GM23338 (cell line): ENCODE measurements around the gene YLPM1. TPM values are rescaled to one million over a fixed set of nuclear protein-coding genes. Genes with fewer than 3 reads are reported as not detected.

ENCODE experiments used
- ATAC-seq: fragments of 200-7000 bp; cut with Tn5 transposase; 3 replicates; pipeline ENCODE4 v1.9.1; 2020
- DNase-seq: peaks from one replicate; pipeline ENCODE4 v3.0.0-alpha.2; 2015; ENCODE audit warnings: low spot score
- H2AFZ ChIP-seq: fragments of 200-600 bp; sonication (generic); 2 replicates; pipeline ENCODE4 v1.8.0; 2016; ENCODE audit warnings: antibody characterized with exemption, mild to moderate bottlenecking, moderate library complexity
- H3F3A ChIP-seq: fragments of 200-600 bp; sonication (generic); replicated peaks from 2 replicates; pipeline ENCODE4 v1.8.0; 2017; ENCODE audit warnings: antibody characterized with exemption, mixed run types, low read depth
- H3K27ac ChIP-seq: fragments of 200-600 bp; sonication (generic); 2 replicates; pipeline ENCODE4 v1.6.1; 2016; ENCODE audit warnings: low read depth
- H3K27me3 ChIP-seq: fragments of 200-600 bp; sonication (generic); 2 replicates; pipeline ENCODE4 v1.8.0; 2016; ENCODE audit warnings: mild to moderate bottlenecking, mixed run types, moderate library complexity; ENCODE audit not compliant: insufficient read depth
- H3K36me3 ChIP-seq: fragments of 200-600 bp; sonication (generic); 2 replicates; pipeline ENCODE4 v1.8.0; 2016; ENCODE audit warnings: mild to moderate bottlenecking; ENCODE audit not compliant: insufficient read depth
- H3K4me1 ChIP-seq: fragments of 200-600 bp; sonication (generic); 2 replicates; pipeline ENCODE4 v1.8.0; 2016; ENCODE audit warnings: mild to moderate bottlenecking, moderate library complexity; ENCODE audit not compliant: insufficient read depth
- H3K4me2 ChIP-seq: fragments of 200-600 bp; sonication (generic); 2 replicates; pipeline ENCODE4 v1.7.1; 2017; ENCODE audit warnings: mixed run types
- H3K4me3 ChIP-seq: fragments of 200-600 bp; sonication (generic); 2 replicates; pipeline ENCODE4 v1.6.1; 2016; ENCODE audit warnings: mixed run types
- H3K79me2 ChIP-seq: fragments of 200-600 bp; sonication (generic); replicated peaks from 2 replicates; pipeline ENCODE4 v1.8.0; 2017; ENCODE audit warnings: mild to moderate bottlenecking; ENCODE audit not compliant: insufficient read depth
- H3K9me2 ChIP-seq: fragments of 200-600 bp; sonication (generic); 2 replicates; pipeline ENCODE4 v1.8.0; 2017; ENCODE audit not compliant: insufficient read depth
- H4K20me1 ChIP-seq: fragments of 200-600 bp; sonication (generic); replicated peaks from 2 replicates; pipeline ENCODE4 v1.8.0; 2017; ENCODE audit warnings: mild to moderate bottlenecking; ENCODE audit not compliant: insufficient read depth
- H3K27ac Mint-ChIP-seq: 2 replicates; pipeline ENCODE4 v1.8.0; 2020; ENCODE audit warnings: inconsistent platforms, mild to moderate bottlenecking, moderate library complexity, mixed read lengths
- H3K27me3 Mint-ChIP-seq: 3 replicates; pipeline ENCODE4 v1.8.0; 2022; ENCODE audit warnings: low read depth, mild to moderate bottlenecking, moderate library complexity, mixed read lengths, inconsistent platforms; ENCODE audit not compliant: insufficient read depth, poor library complexity
- H3K36me3 Mint-ChIP-seq: 3 replicates; pipeline ENCODE4 v1.8.0; 2021; ENCODE audit warnings: low read depth, mild to moderate bottlenecking, inconsistent platforms, moderate library complexity, mixed read lengths
- H3K4me1 Mint-ChIP-seq: 3 replicates; pipeline ENCODE4 v1.8.0; 2020; ENCODE audit warnings: mild to moderate bottlenecking, inconsistent platforms, mixed read lengths
- H3K4me3 Mint-ChIP-seq: 3 replicates; pipeline ENCODE4 v1.8.0; 2021; ENCODE audit warnings: moderate library complexity, mild to moderate bottlenecking, inconsistent platforms, mixed read lengths
- H3K9me3 Mint-ChIP-seq: 3 replicates; pipeline ENCODE4 v1.8.0; 2020; ENCODE audit warnings: moderate library complexity, mild to moderate bottlenecking, inconsistent platforms, mixed read lengths
- CREB1 ChIP-seq: fragments of 250-450 bp; sonication (Bioruptor Pico); IDR thresholded peaks from 2 replicates; pipeline ENCODE4 v1.5.0; 2020; ENCODE audit warnings: low read depth, mild to moderate bottlenecking, moderate library complexity
- EZH2 ChIP-seq: fragments of 200-600 bp; sonication (generic); IDR thresholded peaks from one replicate; pipeline ENCODE4 v1.8.0; 2017; ENCODE audit warnings: antibody characterized with exemption, mild to moderate bottlenecking, low read depth; ENCODE audit not compliant: unreplicated experiment
- EZH2phosphoT487 ChIP-seq: fragments of 200-600 bp; sonication (generic); IDR thresholded peaks from one replicate; pipeline ENCODE4 v1.8.1; 2018; ENCODE audit warnings: antibody characterized with exemption; ENCODE audit not compliant: unreplicated experiment
- JUNB ChIP-seq: IDR thresholded peaks from one replicate; pipeline ENCODE4 v1.6.1; 2016; ENCODE audit warnings: antibody characterized with exemption; ENCODE audit not compliant: unreplicated experiment
- NANOG ChIP-seq: IDR thresholded peaks from 2 replicates; pipeline ENCODE4 v1.6.1; 2016; ENCODE audit warnings: antibody characterized with exemption, borderline replicate concordance
- POLR2AphosphoS5 ChIP-seq: IDR thresholded peaks from 2 replicates; pipeline ENCODE4 v1.6.1; 2016; ENCODE audit warnings: antibody characterized with exemption, low read depth
- STAT1 ChIP-seq: IDR thresholded peaks from one replicate; pipeline ENCODE4 v1.6.1; 2016; ENCODE audit warnings: antibody characterized with exemption; ENCODE audit not compliant: unreplicated experiment
- ZNF114 ChIP-seq: fragments of 250-450 bp; sonication (Bioruptor Pico); IDR thresholded peaks from 2 replicates; pipeline ENCODE4 v1.5.0; 2020; ENCODE audit warnings: mild to moderate bottlenecking, moderate library complexity
- ZNF331 ChIP-seq: fragments of 250-450 bp; sonication (Bioruptor Pico); IDR thresholded peaks from 2 replicates; pipeline ENCODE4 v1.5.0; 2020; ENCODE audit warnings: low read depth, mild to moderate bottlenecking, moderate library complexity
- polyA plus RNA-seq: library from polyadenylated mRNA; unstranded; fragments of >200 nt; fragmentation: Nextera tagmentation; extraction: Ambion mirVana; gene quantifications from 2 replicates; pipeline ENCODE4 v1.2.1, GENCODE V29; 2016
- total RNA-seq: library from RNA; depleted of rRNA; stranded (reverse); fragments of >200 nt; shearing (Covaris generic); gene quantifications from 2 replicates; pipeline ENCODE4 v1.2.3, GENCODE V29; 2014
- TF ChIP-seq, protein P1 (sequence below): IDR thresholded peaks from one replicate; pipeline ENCODE4 v1.6.1; 2018; ENCODE audit warnings: antibody characterized with exemption; ENCODE audit not compliant: unreplicated experiment
- TF ChIP-seq, protein P2 (sequence below), 2 experiments: fragments of 200-600 bp in 1 of 2; sonication (generic) in 1 of 2; conservative IDR thresholded peaks; 2 replicates each; pipeline versions ENCODE4 v1.5.1 to v1.6.1; 2016 to 2017; ENCODE audit warnings: antibody characterized with exemption in 2 of 2, low read depth in 2 of 2, mild to moderate bottlenecking in 2 of 2, moderate library complexity in 1 of 2
- TF ChIP-seq, protein P3 (sequence below): IDR thresholded peaks from 2 replicates; pipeline ENCODE4 v1.6.1; 2016; ENCODE audit warnings: antibody characterized with exemption
- TF ChIP-seq, protein P4 (sequence below): fragments of 250-450 bp; sonication (Bioruptor Pico); IDR thresholded peaks from 2 replicates; pipeline ENCODE4 v1.5.0; 2020; ENCODE audit warnings: mild to moderate bottlenecking, moderate library complexity

Gene YLPM1
- total and polyA plus RNA-seq, 2 experiments from 2014 or later = 39.2 to 58.4 TPM

DNA sequence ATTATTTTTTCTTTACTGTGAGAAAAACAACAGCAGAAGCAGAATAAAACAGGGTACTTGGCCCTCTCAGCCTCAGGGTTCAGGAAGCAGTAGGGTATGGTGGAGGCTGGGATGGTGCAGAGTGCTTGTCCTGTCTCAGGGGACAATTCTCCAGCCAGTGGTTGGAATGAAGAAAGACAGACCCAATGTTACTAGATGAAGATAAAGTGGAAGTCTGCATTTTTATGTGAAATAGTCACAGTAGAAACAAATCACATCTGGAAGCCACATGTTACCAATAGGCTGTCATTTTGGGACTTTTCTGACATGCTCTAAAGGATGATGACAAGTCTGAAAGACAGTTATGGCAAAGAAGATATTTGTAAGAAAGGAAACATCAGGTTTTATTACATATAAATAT lies 80.5 kb downstream of the YLPM1 start:
- no peaks in the 10 kb centered on the region for H3K4me1 ChIP-seq
- Mint-ChIP-seq H3K4me1 (peaks cover 5% of the 10 kb centered on the region; the same call in 2 of the 3 replicates), H3K9me3 (no peaks in the 10 kb centered on the region), H3K4me3 (no peak overlapping the region), H3K27ac (no peak overlapping the region), H3K36me3 (no peaks in the 10 kb centered on the region), H3K27me3 (peaks cover 3% of the 10 kb centered on the region)
- no peak overlapping the region for H2AFZ ChIP-seq
- no peaks in the 10 kb centered on the region for H3K27me3 ChIP-seq
- no peaks in the 10 kb centered on the region for H3K79me2 ChIP-seq
- H3K4me3 ChIP-seq = no peak overlapping the region
- no peak overlapping the region for H3K27ac ChIP-seq
- no peak overlapping the region for H3K4me2 ChIP-seq
- H3K9me2 ChIP-seq = no peaks in the 10 kb centered on the region
- H3F3A ChIP-seq = no peaks in the 10 kb centered on the region
- DNase-seq (no peak), ATAC-seq (no peak; the same call in 2 of the 3 replicates)
- no peaks in the 10 kb centered on the region for H3K36me3 ChIP-seq
- TF ChIP-seq JUNB (no peak), CREB1 (no peak), ZNF114 (CRISPR knock-in tag) (no peak), STAT1 (no peak), EZH2phosphoT487 (no peak), NANOG (no peak), ZNF331 (no peak), POLR2AphosphoS5 (no peak), EZH2 (no peak)
- TF ChIP-seq, protein P1, sequence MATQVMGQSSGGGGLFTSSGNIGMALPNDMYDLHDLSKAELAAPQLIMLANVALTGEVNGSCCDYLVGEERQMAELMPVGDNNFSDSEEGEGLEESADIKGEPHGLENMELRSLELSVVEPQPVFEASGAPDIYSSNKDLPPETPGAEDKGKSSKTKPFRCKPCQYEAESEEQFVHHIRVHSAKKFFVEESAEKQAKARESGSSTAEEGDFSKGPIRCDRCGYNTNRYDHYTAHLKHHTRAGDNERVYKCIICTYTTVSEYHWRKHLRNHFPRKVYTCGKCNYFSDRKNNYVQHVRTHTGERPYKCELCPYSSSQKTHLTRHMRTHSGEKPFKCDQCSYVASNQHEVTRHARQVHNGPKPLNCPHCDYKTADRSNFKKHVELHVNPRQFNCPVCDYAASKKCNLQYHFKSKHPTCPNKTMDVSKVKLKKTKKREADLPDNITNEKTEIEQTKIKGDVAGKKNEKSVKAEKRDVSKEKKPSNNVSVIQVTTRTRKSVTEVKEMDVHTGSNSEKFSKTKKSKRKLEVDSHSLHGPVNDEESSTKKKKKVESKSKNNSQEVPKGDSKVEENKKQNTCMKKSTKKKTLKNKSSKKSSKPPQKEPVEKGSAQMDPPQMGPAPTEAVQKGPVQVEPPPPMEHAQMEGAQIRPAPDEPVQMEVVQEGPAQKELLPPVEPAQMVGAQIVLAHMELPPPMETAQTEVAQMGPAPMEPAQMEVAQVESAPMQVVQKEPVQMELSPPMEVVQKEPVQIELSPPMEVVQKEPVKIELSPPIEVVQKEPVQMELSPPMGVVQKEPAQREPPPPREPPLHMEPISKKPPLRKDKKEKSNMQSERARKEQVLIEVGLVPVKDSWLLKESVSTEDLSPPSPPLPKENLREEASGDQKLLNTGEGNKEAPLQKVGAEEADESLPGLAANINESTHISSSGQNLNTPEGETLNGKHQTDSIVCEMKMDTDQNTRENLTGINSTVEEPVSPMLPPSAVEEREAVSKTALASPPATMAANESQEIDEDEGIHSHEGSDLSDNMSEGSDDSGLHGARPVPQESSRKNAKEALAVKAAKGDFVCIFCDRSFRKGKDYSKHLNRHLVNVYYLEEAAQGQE = no peak
- TF ChIP-seq, protein P2, sequence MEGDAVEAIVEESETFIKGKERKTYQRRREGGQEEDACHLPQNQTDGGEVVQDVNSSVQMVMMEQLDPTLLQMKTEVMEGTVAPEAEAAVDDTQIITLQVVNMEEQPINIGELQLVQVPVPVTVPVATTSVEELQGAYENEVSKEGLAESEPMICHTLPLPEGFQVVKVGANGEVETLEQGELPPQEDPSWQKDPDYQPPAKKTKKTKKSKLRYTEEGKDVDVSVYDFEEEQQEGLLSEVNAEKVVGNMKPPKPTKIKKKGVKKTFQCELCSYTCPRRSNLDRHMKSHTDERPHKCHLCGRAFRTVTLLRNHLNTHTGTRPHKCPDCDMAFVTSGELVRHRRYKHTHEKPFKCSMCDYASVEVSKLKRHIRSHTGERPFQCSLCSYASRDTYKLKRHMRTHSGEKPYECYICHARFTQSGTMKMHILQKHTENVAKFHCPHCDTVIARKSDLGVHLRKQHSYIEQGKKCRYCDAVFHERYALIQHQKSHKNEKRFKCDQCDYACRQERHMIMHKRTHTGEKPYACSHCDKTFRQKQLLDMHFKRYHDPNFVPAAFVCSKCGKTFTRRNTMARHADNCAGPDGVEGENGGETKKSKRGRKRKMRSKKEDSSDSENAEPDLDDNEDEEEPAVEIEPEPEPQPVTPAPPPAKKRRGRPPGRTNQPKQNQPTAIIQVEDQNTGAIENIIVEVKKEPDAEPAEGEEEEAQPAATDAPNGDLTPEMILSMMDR (conservative IDR thresholded peaks at IDR 0.05; ENCODE audit: low read depth in 2 of 2) = no peak
- TF ChIP-seq, protein P3, sequence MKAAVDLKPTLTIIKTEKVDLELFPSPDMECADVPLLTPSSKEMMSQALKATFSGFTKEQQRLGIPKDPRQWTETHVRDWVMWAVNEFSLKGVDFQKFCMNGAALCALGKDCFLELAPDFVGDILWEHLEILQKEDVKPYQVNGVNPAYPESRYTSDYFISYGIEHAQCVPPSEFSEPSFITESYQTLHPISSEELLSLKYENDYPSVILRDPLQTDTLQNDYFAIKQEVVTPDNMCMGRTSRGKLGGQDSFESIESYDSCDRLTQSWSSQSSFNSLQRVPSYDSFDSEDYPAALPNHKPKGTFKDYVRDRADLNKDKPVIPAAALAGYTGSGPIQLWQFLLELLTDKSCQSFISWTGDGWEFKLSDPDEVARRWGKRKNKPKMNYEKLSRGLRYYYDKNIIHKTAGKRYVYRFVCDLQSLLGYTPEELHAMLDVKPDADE = no peak
- TF ChIP-seq, protein P4, sequence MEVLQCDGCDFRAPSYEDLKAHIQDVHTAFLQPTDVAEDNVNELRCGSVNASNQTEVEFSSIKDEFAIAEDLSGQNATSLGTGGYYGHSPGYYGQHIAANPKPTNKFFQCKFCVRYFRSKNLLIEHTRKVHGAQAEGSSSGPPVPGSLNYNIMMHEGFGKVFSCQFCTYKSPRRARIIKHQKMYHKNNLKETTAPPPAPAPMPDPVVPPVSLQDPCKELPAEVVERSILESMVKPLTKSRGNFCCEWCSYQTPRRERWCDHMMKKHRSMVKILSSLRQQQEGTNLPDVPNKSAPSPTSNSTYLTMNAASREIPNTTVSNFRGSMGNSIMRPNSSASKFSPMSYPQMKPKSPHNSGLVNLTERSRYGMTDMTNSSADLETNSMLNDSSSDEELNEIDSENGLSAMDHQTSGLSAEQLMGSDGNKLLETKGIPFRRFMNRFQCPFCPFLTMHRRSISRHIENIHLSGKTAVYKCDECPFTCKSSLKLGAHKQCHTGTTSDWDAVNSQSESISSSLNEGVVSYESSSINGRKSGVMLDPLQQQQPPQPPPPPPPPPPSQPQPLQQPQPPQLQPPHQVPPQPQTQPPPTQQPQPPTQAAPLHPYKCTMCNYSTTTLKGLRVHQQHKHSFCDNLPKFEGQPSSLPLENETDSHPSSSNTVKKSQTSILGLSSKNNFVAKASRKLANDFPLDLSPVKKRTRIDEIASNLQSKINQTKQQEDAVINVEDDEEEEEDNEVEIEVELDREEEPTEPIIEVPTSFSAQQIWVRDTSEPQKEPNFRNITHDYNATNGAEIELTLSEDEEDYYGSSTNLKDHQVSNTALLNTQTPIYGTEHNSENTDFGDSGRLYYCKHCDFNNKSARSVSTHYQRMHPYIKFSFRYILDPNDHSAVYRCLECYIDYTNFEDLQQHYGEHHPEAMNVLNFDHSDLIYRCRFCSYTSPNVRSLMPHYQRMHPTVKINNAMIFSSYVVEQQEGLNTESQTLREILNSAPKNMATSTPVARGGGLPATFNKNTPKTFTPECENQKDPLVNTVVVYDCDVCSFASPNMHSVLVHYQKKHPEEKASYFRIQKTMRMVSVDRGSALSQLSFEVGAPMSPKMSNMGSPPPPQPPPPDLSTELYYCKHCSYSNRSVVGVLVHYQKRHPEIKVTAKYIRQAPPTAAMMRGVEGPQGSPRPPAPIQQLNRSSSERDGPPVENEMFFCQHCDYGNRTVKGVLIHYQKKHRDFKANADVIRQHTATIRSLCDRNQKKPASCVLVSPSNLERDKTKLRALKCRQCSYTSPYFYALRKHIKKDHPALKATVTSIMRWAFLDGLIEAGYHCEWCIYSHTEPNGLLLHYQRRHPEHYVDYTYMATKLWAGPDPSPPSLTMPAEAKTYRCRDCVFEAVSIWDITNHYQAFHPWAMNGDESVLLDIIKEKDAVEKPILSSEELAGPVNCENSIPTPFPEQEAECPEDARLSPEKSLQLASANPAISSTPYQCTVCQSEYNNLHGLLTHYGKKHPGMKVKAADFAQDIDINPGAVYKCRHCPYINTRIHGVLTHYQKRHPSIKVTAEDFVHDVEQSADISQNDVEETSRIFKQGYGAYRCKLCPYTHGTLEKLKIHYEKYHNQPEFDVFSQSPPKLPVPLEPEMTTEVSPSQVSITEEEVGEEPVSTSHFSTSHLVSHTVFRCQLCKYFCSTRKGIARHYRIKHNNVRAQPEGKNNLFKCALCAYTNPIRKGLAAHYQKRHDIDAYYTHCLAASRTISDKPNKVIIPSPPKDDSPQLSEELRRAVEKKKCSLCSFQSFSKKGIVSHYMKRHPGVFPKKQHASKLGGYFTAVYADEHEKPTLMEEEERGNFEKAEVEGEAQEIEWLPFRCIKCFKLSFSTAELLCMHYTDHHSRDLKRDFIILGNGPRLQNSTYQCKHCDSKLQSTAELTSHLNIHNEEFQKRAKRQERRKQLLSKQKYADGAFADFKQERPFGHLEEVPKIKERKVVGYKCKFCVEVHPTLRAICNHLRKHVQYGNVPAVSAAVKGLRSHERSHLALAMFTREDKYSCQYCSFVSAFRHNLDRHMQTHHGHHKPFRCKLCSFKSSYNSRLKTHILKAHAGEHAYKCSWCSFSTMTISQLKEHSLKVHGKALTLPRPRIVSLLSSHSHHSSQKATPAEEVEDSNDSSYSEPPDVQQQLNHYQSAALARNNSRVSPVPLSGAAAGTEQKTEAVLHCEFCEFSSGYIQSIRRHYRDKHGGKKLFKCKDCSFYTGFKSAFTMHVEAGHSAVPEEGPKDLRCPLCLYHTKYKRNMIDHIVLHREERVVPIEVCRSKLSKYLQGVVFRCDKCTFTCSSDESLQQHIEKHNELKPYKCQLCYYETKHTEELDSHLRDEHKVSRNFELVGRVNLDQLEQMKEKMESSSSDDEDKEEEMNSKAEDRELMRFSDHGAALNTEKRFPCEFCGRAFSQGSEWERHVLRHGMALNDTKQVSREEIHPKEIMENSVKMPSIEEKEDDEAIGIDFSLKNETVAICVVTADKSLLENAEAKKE (CRISPR knock-in tag) = no peak
- no peaks in the 10 kb centered on the region for H4K20me1 ChIP-seq
